HG02763 (cell line): Measurements from ENCODE around the gene ABCC10.
A peak's percentile ranks its signal among the peaks of the same experiment; 100 is the strongest.
"Not testable (repeated sequence)": the region's sequence is repeated elsewhere in the genome, so short reads cannot be mapped to it uniquely, and the experiment has no call there.

ENCODE experiments used
- ATAC-seq: cut with Tn5 transposase; IDR thresholded peaks from one replicate; pipeline ENCODE4 v1.9.1; 2021; ENCODE audit warnings: mild to moderate bottlenecking, moderate library complexity; ENCODE audit not compliant: unreplicated experiment

The ABCC10 gene

DNA sequence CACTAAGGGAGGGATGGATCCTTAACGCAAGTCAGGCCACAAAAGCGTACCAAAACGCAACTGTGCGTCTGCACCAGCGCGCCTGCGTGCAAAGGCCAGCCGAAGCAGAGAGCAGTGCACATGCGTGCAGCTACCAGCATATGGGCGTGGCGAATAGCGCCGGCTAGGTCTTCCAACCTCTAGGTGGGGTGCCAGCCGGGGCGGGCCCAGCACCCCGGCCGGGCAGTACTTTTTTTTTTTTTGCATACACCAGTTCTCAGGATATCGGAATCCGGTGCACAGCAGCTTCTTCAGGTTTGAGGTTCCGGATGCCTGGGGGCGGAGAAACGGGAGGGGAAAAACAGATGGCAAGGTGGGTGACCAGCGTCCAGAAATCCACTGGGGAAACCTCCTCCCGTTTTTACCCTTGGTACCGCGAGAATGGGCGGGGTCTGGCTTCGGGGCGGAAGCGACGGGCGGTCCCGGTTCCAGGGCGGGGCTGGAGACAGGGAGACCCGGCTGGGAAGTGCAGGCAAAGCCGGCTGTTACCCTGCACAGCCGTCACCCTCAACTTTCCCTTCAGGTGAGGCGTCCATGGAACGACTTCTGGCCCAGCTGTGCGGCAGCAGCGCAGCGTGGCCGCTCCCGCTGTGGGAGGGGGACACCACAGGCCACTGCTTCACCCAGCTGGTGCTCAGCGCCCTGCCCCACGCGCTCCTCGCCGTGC is at the start of gene ABCC10:
Gene ABCC10 (plus strand): TSS at position 136 of the 706 bp plus-strand sequence. CDS start 438 bp downstream, at position 574.
- ATAC-seq, result peak; percentile 90

GRCh38 chr6:43377710-43378229 is 49.6 kb upstream of the ABCC10 start:
- no peak for ATAC-seq

- no peak for ATAC-seq
Measured at GRCh38 chr6:43378631-43379030, 48.7 kb upstream of the ABCC10 start.

DNA sequence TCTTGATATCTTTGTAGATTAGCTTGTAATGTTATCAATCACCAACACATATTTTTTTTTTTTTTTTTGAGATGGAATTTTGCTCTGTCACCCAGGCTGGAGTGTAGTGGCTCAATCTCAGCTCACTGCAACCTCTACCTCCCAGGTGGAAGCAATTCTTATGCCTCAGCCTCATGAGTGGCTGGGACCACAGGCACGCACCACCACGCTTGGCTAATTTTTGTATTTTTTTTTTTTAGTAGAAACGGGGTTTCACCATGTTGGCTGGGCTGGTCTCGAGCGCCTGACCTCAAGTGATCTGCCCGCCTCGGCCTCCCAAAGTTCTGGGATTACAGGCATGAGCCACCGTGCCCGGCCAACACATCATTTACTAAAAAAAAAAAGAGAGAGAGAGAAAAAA is 46.5 kb upstream of the ABCC10 start:
- ATAC-seq, result not testable (repeated sequence)

- peak; percentile 20 for ATAC-seq
Measured at GRCh38 chr6:43383021-43383667, 44.2 kb upstream of the ABCC10 start.

- no peak for ATAC-seq
Measured at GRCh38 chr6:43386492-43386891, 40.8 kb upstream of the ABCC10 start.

- no peak for ATAC-seq
Measured at GRCh38 chr6:43389730-43390295, 37.5 kb upstream of the ABCC10 start.

- not testable (repeated sequence) for ATAC-seq
Measured at GRCh38 chr6:43390753-43391439, 36.4 kb upstream of the ABCC10 start.

DNA sequence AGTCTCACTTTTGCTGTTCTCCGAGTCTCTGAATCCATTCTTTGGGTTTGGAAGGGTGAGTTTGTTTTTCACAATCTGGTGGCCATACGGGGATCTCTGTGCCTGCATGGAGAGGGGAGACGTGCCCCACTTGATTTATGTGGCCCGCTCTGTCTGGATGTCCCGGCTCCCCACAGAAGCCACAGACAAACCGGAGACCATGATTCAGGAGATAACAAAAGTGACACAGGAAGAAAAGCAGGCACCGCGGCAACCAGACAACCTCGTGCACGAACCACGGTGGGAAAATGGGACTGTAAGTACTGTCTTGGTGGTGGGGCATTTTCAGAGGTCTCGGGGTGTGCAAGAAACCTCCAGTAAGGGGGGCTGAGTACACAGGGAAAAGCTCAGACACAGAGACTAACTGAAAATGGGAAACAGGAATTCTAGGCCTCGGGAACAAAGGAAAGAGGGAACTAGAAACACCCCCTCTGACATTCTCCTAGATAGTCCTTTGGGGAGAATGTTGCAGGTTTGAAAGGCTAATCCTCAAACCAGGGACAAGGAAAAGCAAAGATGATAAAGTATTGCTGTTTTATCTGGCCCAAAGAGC is 35.8 kb upstream of the ABCC10 start:
- ATAC-seq, result no peak

GRCh38 chr6:43393133-43393532 is 34.2 kb upstream of the ABCC10 start:
- not testable (repeated sequence) for ATAC-seq

DNA sequence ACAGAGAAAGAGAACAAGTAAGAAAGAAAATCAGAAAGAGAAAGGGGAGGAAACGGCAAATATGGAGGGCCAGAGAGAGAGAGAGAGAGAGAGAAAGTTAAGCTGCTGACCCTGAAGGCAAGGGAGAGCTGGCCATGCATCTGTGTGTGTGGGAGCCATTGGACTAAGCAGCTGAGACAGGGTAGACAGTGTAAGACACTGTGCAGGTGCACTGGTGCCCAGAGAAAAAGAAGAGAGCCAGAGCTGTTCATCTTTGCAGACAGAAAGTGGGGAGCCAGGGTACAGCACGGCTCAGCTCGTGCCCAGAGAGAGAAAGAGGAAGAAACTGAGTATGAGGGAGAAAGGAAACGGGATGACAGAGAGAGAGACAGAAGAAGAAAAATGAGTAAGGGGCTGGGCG is 33.7 kb upstream of the ABCC10 start:
- ATAC-seq, result no peak

- ATAC-seq, result no peak
Measured at GRCh38 chr6:43394982-43395381, 32.4 kb upstream of the ABCC10 start.

- no peak for ATAC-seq
Measured at GRCh38 chr6:43395776-43396175, 31.6 kb upstream of the ABCC10 start.

- no peak for ATAC-seq
Measured at GRCh38 chr6:43396408-43397149, 30.8 kb upstream of the ABCC10 start.

GRCh38 chr6:43399932-43400487 is 27.3 kb upstream of the ABCC10 start:
- ATAC-seq, result no peak

GRCh38 chr6:43401730-43402129 is 25.6 kb upstream of the ABCC10 start:
- ATAC-seq, result no peak

GRCh38 chr6:43402820-43403219 is 24.5 kb upstream of the ABCC10 start:
- ATAC-seq, result no peak

- ATAC-seq, result no peak
Measured at GRCh38 chr6:43405354-43405753, 22.0 kb upstream of the ABCC10 start.

- ATAC-seq, result no peak
Measured at GRCh38 chr6:43407296-43407695, 20.0 kb upstream of the ABCC10 start.

GRCh38 chr6:43408259-43408658 is 19.1 kb upstream of the ABCC10 start:
- no peak for ATAC-seq
